ENCODE measurements around the gene DMTF1. TPM values are rescaled to one million over a fixed set of nuclear protein-coding genes. Genes with fewer than 3 reads are reported as not detected.
"Not testable (repeated sequence)": the region's sequence is repeated elsewhere in the genome, so short reads cannot be mapped to it uniquely, and the experiment has no call there.

DMTF1 gene
- total RNA-seq, 8 experiments from 2014 or later: 45.9 to 141 (median 106) TPM

GRCh38 chr7:87178320-87178719 lies 26.1 kb downstream of the DMTF1 start:
- no peak for ATAC-seq (replicated peaks in 6 of 8)
- 92 to 100% (median 96%) methylated on average over 2 to 4 of the region's 4 CpGs for WGBS, 10 experiments
- no peak overlapping the region for H3K27ac ChIP-seq
- in situ Hi-C loops (cut with MboI; ENCODE audit: low pct_unique_long_range_greater_than_20kb in 2 of 9, low sequenced_read_pairs in 9 of 9, unreplicated experiment in 9 of 9): no loop called here
- no peaks in the 10 kb centered on the region for H3K4me1 ChIP-seq (replicated peaks in 1 of 2)
- H3K4me3 ChIP-seq: no peak overlapping the region

GRCh38 chr7:87179180-87179579 lies 26.9 kb downstream of the DMTF1 start:
- in situ Hi-C loops (cut with MboI; ENCODE audit: low pct_unique_long_range_greater_than_20kb in 2 of 9, low sequenced_read_pairs in 9 of 9, unreplicated experiment in 9 of 9): no loop called here
- no peak for ATAC-seq (replicated peaks in 6 of 8)
- 94 to 100% (median 98%) methylated on average over 1 to 3 of the region's 3 CpGs for WGBS, 10 experiments
- H3K27ac ChIP-seq: no peak overlapping the region
- H3K4me3 ChIP-seq: no peak overlapping the region
- no peaks in the 10 kb centered on the region for H3K4me1 ChIP-seq (replicated peaks in 1 of 2)

- ATAC-seq (replicated peaks in 6 of 8): no peak
- no peaks in the 10 kb centered on the region for H3K4me1 ChIP-seq (replicated peaks in 1 of 2)
- no peak overlapping the region for H3K4me3 ChIP-seq
- in situ Hi-C loops (cut with MboI; ENCODE audit: low pct_unique_long_range_greater_than_20kb in 2 of 9, low sequenced_read_pairs in 9 of 9, unreplicated experiment in 9 of 9): no loop called here
- H3K27ac ChIP-seq: no peak overlapping the region
- 93 to 100% (median 100%) methylated on average over 1 to 2 of the region's 2 CpGs; no CpG with 5 or more reads in 4 of the 10 experiments for WGBS, 10 experiments
These were observed 34.9 kb downstream of the DMTF1 start for GRCh38 chr7:87187120-87187519.

GRCh38 chr7:87188930-87189329 lies 36.7 kb downstream of the DMTF1 start:
- no peaks in the 10 kb centered on the region for H3K4me1 ChIP-seq (replicated peaks in 1 of 2)
- ATAC-seq (replicated peaks in 6 of 8): no peak
- in situ Hi-C loops (cut with MboI; ENCODE audit: low pct_unique_long_range_greater_than_20kb in 2 of 9, low sequenced_read_pairs in 9 of 9, unreplicated experiment in 9 of 9): no loop called here
- WGBS, 10 experiments: 80 to 100% (median 100%) methylated on average over 1 to 2 of the region's 2 CpGs; no CpG with 5 or more reads in 1 of the 10 experiments
- H3K4me3 ChIP-seq: no peak overlapping the region
- H3K27ac ChIP-seq: no peak overlapping the region

- H3K4me3 ChIP-seq: no peak overlapping the region
- no peaks in the 10 kb centered on the region for H3K4me1 ChIP-seq (replicated peaks in 1 of 2)
- in situ Hi-C loops (cut with MboI; ENCODE audit: low pct_unique_long_range_greater_than_20kb in 2 of 9, low sequenced_read_pairs in 9 of 9, unreplicated experiment in 9 of 9): no loop called here
- no peak overlapping the region for H3K27ac ChIP-seq
- 10 to 100% (median 96%) methylated on average over 2 to 3 of the region's 3 CpGs; no CpG with 5 or more reads in 4 of the 10 experiments for WGBS, 10 experiments
- peak in 2 of 8 experiments; percentile 27 to 74 for ATAC-seq (replicated peaks in 6 of 8)
These were observed 38.5 kb downstream of the DMTF1 start for GRCh38 chr7:87190783-87191182.

- in situ Hi-C loops (cut with MboI; ENCODE audit: low pct_unique_long_range_greater_than_20kb in 2 of 9, low sequenced_read_pairs in 9 of 9, unreplicated experiment in 9 of 9): no loop called here
- H3K4me3 ChIP-seq: no peak overlapping the region
- 53 to 100% (median 83%) methylated on average over 1 to 6 of the region's 6 CpGs; no CpG with 5 or more reads in 1 of the 10 experiments for WGBS, 10 experiments
- H3K4me1 ChIP-seq (replicated peaks in 1 of 2): no peaks in the 10 kb centered on the region
- ATAC-seq (replicated peaks in 6 of 8): no peak
- H3K27ac ChIP-seq: no peak overlapping the region
These were observed 40.7 kb downstream of the DMTF1 start for GRCh38 chr7:87192784-87193487.

GRCh38 chr7:87193912-87194311 lies 41.7 kb downstream of the DMTF1 start:
- WGBS, 10 experiments: 83 to 100% (median 100%) methylated on average over 1 of the region's 1 CpG; no CpG with 5 or more reads in 2 of the 10 experiments
- in situ Hi-C loops (cut with MboI; ENCODE audit: low pct_unique_long_range_greater_than_20kb in 2 of 9, low sequenced_read_pairs in 9 of 9, unreplicated experiment in 9 of 9): no loop called here
- H3K27ac ChIP-seq: no peak overlapping the region

GRCh38 chr7:87199241-87199640 lies 47.0 kb downstream of the DMTF1 start:
- in situ Hi-C loops (cut with MboI; ENCODE audit: low pct_unique_long_range_greater_than_20kb in 2 of 9, low sequenced_read_pairs in 9 of 9, unreplicated experiment in 9 of 9): no loop called here
- Histone ChIP-seq H3K4me1 (replicated peaks in 1 of 2) (no peaks in the 10 kb centered on the region), H3K4me3 (no peak overlapping the region), H3K27ac (no peak overlapping the region)
- 100% methylated on average over 1 of the region's 1 CpG; no CpG with 5 or more reads in 5 of the 10 experiments for WGBS, 10 experiments
- ATAC-seq (replicated peaks in 6 of 8): no peak

More at GRCh38 chr7:87193912-87194311, 41.7 kb downstream of the DMTF1 start:
- ATAC-seq (replicated peaks in 6 of 8): no peak
- Histone ChIP-seq H3K4me1 (replicated peaks in 1 of 2) (no peaks in the 10 kb centered on the region), H3K4me3 (no peak overlapping the region)

GRCh38 chr7:87199700-87200450 lies 47.6 kb downstream of the DMTF1 start:
- H3K4me3 ChIP-seq: no peak overlapping the region
- WGBS, 10 experiments: 88 to 100% (median 92%) methylated on average over 2 to 6 of the region's 6 CpGs
- in situ Hi-C loops (cut with MboI; ENCODE audit: low pct_unique_long_range_greater_than_20kb in 2 of 9, low sequenced_read_pairs in 9 of 9, unreplicated experiment in 9 of 9): no loop called here
- no peak overlapping the region for H3K27ac ChIP-seq
- H3K4me1 ChIP-seq (replicated peaks in 1 of 2): no peaks in the 10 kb centered on the region
- ATAC-seq (replicated peaks in 6 of 8): peak in 1 of 8 experiments; percentile 15

GRCh38 chr7:87202208-87202607 lies 50.0 kb downstream of the DMTF1 start:
- in situ Hi-C loops (cut with MboI; ENCODE audit: low pct_unique_long_range_greater_than_20kb in 2 of 9, low sequenced_read_pairs in 9 of 9, unreplicated experiment in 9 of 9): no loop called here
- 80 to 100% (median 100%) methylated on average over 1 of the region's 1 CpG; no CpG with 5 or more reads in 3 of the 10 experiments for WGBS, 10 experiments

GRCh38 chr7:87202705-87203104 lies 50.5 kb downstream of the DMTF1 start:
- WGBS, 10 experiments: 85 to 100% (median 100%) methylated on average over 1 to 2 of the region's 2 CpGs; no CpG with 5 or more reads in 7 of the 10 experiments
- no peak for ATAC-seq (replicated peaks in 6 of 8)
- Histone ChIP-seq H3K4me1 (replicated peaks in 1 of 2) (no peaks in the 10 kb centered on the region), H3K4me3 (no peak overlapping the region), H3K27ac (no peak overlapping the region)
- in situ Hi-C loops (cut with MboI; ENCODE audit: low pct_unique_long_range_greater_than_20kb in 2 of 9, low sequenced_read_pairs in 9 of 9, unreplicated experiment in 9 of 9): no loop called here

More at GRCh38 chr7:87202208-87202607, 50.0 kb downstream of the DMTF1 start:
- ATAC-seq (replicated peaks in 6 of 8): peak in 1 of 8 experiments; percentile 14
- Histone ChIP-seq H3K4me1 (replicated peaks in 1 of 2) (no peaks in the 10 kb centered on the region), H3K27ac (no peak overlapping the region), H3K4me3 (no peak overlapping the region)

GRCh38 chr7:87203929-87204328 lies 51.7 kb downstream of the DMTF1 start:
- 65 to 100% (median 83%) methylated on average over 1 to 3 of the region's 4 CpGs; no CpG with 5 or more reads in 3 of the 10 experiments for WGBS, 10 experiments
- H3K27ac ChIP-seq; H3K4me3 ChIP-seq; in situ Hi-C loops (cut with MboI; ENCODE audit: low pct_unique_long_range_greater_than_20kb in 2 of 9, low sequenced_read_pairs in 9 of 9, unreplicated experiment in 9 of 9); H3K4me1 ChIP-seq (replicated peaks in 1 of 2); ATAC-seq (replicated peaks in 6 of 8): not testable (repeated sequence)

- in situ Hi-C loops (cut with MboI; ENCODE audit: low pct_unique_long_range_greater_than_20kb in 2 of 9, low sequenced_read_pairs in 9 of 9, unreplicated experiment in 9 of 9): no loop called here
- no peak overlapping the region for H3K4me3 ChIP-seq
- H3K27ac ChIP-seq: no peak overlapping the region
- WGBS, 10 experiments: 63 to 100% (median 100%) methylated on average over 1 to 3 of the region's 3 CpGs; no CpG with 5 or more reads in 5 of the 10 experiments
- H3K4me1 ChIP-seq (replicated peaks in 1 of 2): no peaks in the 10 kb centered on the region
- ATAC-seq (replicated peaks in 6 of 8): no peak
These were observed 52.7 kb downstream of the DMTF1 start for GRCh38 chr7:87204933-87205332.
